B cell (primary cell): Measurements from ENCODE around the gene SPAG6. TPM values are rescaled to one million over a fixed set of nuclear protein-coding genes. Genes with fewer than 3 reads are reported as not detected.

Source experiments
- ATAC-seq: fragments of 200-7000 bp; cut with Tn5 transposase; one replicate; pipeline ENCODE4 v1.10.0; 2021; ENCODE audit warnings: low read depth, mild to moderate bottlenecking, moderate number of reproducible peaks, moderate library complexity
- CTCF ChIA-PET: fragments of 350-600 bp; sonication (Branson Sonifier 250); formaldehyde crosslinking; loops from one replicate; lab custom pipeline; 2021; ENCODE audit warnings: antibody characterized with exemption, inconsistent platforms; lab: Charles Lee
- POLR2A ChIA-PET: fragments of 350-600 bp; sonication (Branson Sonifier 250); formaldehyde crosslinking; loops from one replicate; lab custom pipeline; 2021; ENCODE audit warnings: antibody characterized with exemption; lab: Charles Lee
- DNase-seq: peaks from one replicate; pipeline ENCODE4 v3.0.0; 2013
- H2AFZ ChIP-seq: 2 replicates; pipeline ENCODE4 v1.6.1; 2012; ENCODE audit warnings: mild to moderate bottlenecking, low read depth, low read length; ENCODE audit not compliant: insufficient read depth, poor library complexity, severe bottlenecking
- H3K27ac ChIP-seq, 2 donors: 1 replicate in 1 of 2; 2 replicates in 1 of 2; pipeline ENCODE4 v1.5.1; 2012 to 2013; ENCODE audit warnings: low read length in 2 of 2, mild to moderate bottlenecking in 2 of 2, moderate library complexity in 1 of 2
- H3K27me3 ChIP-seq, 4 experiments: fragments of 200-600 bp in 1 of 4; sonication (generic) in 1 of 4; replicated peaks in 1 of 4; 1 replicate in 2 of 4; 2 replicates in 2 of 4; pipeline versions ENCODE4 v1.6.1 to v1.7.0; 2013 to 2016; ENCODE audit warnings: low read length in 3 of 4, mild to moderate bottlenecking in 2 of 4, mixed read lengths in 1 of 4, moderate library complexity in 1 of 4; ENCODE audit not compliant: insufficient read depth in 4 of 4, control insufficient read depth in 3 of 4; ENCODE audit errors: control extremely low read depth in 1 of 4
- H3K36me3 ChIP-seq, 2 experiments: replicated peaks in 1 of 2; 1 replicate in 1 of 2; 2 replicates in 1 of 2; pipeline versions ENCODE4 v1.6.1 to v1.7.1; 2013; ENCODE audit warnings: low read length in 1 of 2; ENCODE audit not compliant: insufficient read depth in 2 of 2, control insufficient read depth in 1 of 2; ENCODE audit errors: control extremely low read depth in 1 of 2, extremely low read depth in 1 of 2
- H3K4me1 ChIP-seq, 2 donors: fragments of 200-600 bp in 1 of 2; sonication (generic) in 1 of 2; 1 replicate in 1 of 2; 2 replicates in 1 of 2; pipeline versions ENCODE4 v1.5.1 to v1.6.1; 2013 to 2017; ENCODE audit warnings: low read length in 2 of 2; ENCODE audit not compliant: control insufficient read depth in 2 of 2, insufficient read depth in 2 of 2
- H3K4me2 ChIP-seq: replicated peaks from 2 replicates; pipeline ENCODE3; 2012; ENCODE audit warnings: mild to moderate bottlenecking, low read depth, low read length; ENCODE audit not compliant: poor library complexity, severe bottlenecking
- H3K4me3 ChIP-seq, 5 experiments: fragments of 200-600 bp in 1 of 5; sonication (generic) in 1 of 5; 1 replicate in 3 of 5; 2 replicates in 2 of 5; pipeline versions ENCODE4 v1.5.1 to v1.7.0; 2011 to 2016; ENCODE audit warnings: low read length in 4 of 5, mild to moderate bottlenecking in 4 of 5, low read depth in 2 of 5, control low read depth in 1 of 5, moderate library complexity in 1 of 5; ENCODE audit not compliant: insufficient read depth in 1 of 5; ENCODE audit errors: control extremely low read depth in 1 of 5, extremely low read depth in 1 of 5
- H3K79me2 ChIP-seq: fragments of 200-600 bp; sonication (generic); one replicate; pipeline ENCODE4 v1.6.0; 2016; ENCODE audit warnings: low read length; ENCODE audit not compliant: control insufficient read depth, insufficient read depth
- H3K9ac ChIP-seq: fragments of 200-600 bp; sonication (generic); 2 replicates; pipeline ENCODE4 v1.6.1; 2017; ENCODE audit warnings: mild to moderate bottlenecking, low read length, moderate library complexity
- H3K9me3 ChIP-seq, 3 donors: one replicate each; pipeline versions ENCODE4 v1.6.1 to v1.7.1; 2013; ENCODE audit warnings: low read length in 2 of 3; ENCODE audit not compliant: control insufficient read depth in 2 of 3, insufficient read depth in 1 of 3; ENCODE audit errors: control extremely low read depth in 1 of 3
- H4K20me1 ChIP-seq: 2 replicates; pipeline ENCODE4 v1.6.0; 2012; ENCODE audit warnings: mild to moderate bottlenecking, low read length; ENCODE audit not compliant: insufficient read depth, control insufficient read depth, poor library complexity, severe bottlenecking
- H3K27ac Mint-ChIP-seq: one replicate; pipeline ENCODE4 v1.8.0; 2021; ENCODE audit warnings: mixed read lengths
- H3K27me3 Mint-ChIP-seq: one replicate; pipeline ENCODE4 v1.8.0; 2021; ENCODE audit warnings: mixed read lengths
- H3K4me1 Mint-ChIP-seq: one replicate; pipeline ENCODE4 v1.8.0; 2021; ENCODE audit warnings: mixed read lengths
- H3K4me3 Mint-ChIP-seq: one replicate; pipeline ENCODE4 v1.8.0; 2021; ENCODE audit warnings: mixed read lengths
- H3K9me3 Mint-ChIP-seq: one replicate; pipeline ENCODE4 v1.8.0; 2022; ENCODE audit warnings: mixed read lengths; ENCODE audit not compliant: insufficient read depth
- EZH2 ChIP-seq: IDR thresholded peaks from 2 replicates; pipeline ENCODE4 v1.6.1; 2012; ENCODE audit warnings: borderline replicate concordance, low read depth, mild to moderate bottlenecking, moderate library complexity, low read length; ENCODE audit not compliant: insufficient read depth, poor library complexity, severe bottlenecking
- WGBS: methylation state at CpG from one replicate; pipeline ENCODE4 v1.1.5; 2013; ENCODE audit warnings: missing lambda C conversion rate; ENCODE audit not compliant: insufficient coverage; 5-methylcytosine and 5-hydroxymethylcytosine counted together
- intact Hi-C: fragments of 100-400 bp; cut with micrococcal nuclease; formaldehyde crosslinking; loops from one replicate; pipeline ENCODE4 v1.10.0; 2022
- polyA plus RNA-seq: library from polyadenylated mRNA; depleted of rRNA; stranded (reverse); fragments of >200 nt; gene quantifications from 2 replicates; pipeline ENCODE4 v1.2.3, GENCODE V29; 2012
- total RNA-seq, 2 donors: library from RNA; stranded (reverse); fragments of 120-200 nt in 1 of 2; gene quantifications; 1 replicate in 1 of 2; 2 replicates in 1 of 2; pipeline versions ENCODE4 v1.2.3 to v1.2.4, GENCODE V29; 2013 to 2022
- TF ChIP-seq, protein P1 (sequence below): fragments of 200-600 bp; IDR thresholded peaks from one replicate; pipeline ENCODE4 v1.8.0; 2022; ENCODE audit warnings: antibody characterized with exemption, mild to moderate bottlenecking

SPAG6 gene
- total and polyA plus RNA-seq, 2 donors (not counting 1 experiment from before 2014, with no cell fraction given), result not detected

- Histone ChIP-seq H2AFZ (peak overlapping the region; percentile 72), H3K9ac (peak overlapping the region; percentile 71), H3K4me1 (peaks cover 47 to 53% of the 10 kb centered on the region in 2 donors), H3K9me3 (no peaks in the 10 kb centered on the region), H3K4me3 (peak overlapping the region; percentile 35 to 72 (median 62)), H3K79me2 (peaks cover 20% of the 10 kb centered on the region), H3K4me2 (peak overlapping the region; percentile 88), H3K27ac (peak overlapping the region in 1 of 2 donors; percentile 40), H4K20me1 (peaks cover 13% of the 10 kb centered on the region), H3K27me3 (peaks cover 0 to 16% (median 4%) of the 10 kb centered on the region in 4 experiments), H3K36me3 (no peaks in the 10 kb centered on the region)
- Mint-ChIP-seq H3K9me3 (no peaks in the 10 kb centered on the region), H3K4me1 (peaks cover 60% of the 10 kb centered on the region), H3K27me3 (no peaks in the 10 kb centered on the region), H3K27ac (peak overlapping the region; percentile 89), H3K4me3 (peak overlapping the region; percentile 93)
- intact Hi-C loops, result loop anchor here (2.0 to 5.0 kb wide), 2 partner anchors 319 to 1115 kb away; partner anchors contain the start of genes DNAJC1 and OTUD1
- ChIA-PET POLR2A (interaction anchor here (0.5 to 5.0 kb wide), 9 partner anchors 12 to 795 kb away, joined by 3 to 28 read pairs (median 5); no protein-coding TSS in a partner anchor), CTCF (interaction anchor here (1.0 to 1.1 kb wide), 3 partner anchors 18 to 22 kb away, joined by 3 to 4 read pairs (median 4); no protein-coding TSS in a partner anchor)
- DNase-seq (peak; percentile 66), ATAC-seq (peak; percentile 1)
- under 1% methylated on average over 56 of the region's 57 CpGs for WGBS
- TF ChIP-seq, protein P1, sequence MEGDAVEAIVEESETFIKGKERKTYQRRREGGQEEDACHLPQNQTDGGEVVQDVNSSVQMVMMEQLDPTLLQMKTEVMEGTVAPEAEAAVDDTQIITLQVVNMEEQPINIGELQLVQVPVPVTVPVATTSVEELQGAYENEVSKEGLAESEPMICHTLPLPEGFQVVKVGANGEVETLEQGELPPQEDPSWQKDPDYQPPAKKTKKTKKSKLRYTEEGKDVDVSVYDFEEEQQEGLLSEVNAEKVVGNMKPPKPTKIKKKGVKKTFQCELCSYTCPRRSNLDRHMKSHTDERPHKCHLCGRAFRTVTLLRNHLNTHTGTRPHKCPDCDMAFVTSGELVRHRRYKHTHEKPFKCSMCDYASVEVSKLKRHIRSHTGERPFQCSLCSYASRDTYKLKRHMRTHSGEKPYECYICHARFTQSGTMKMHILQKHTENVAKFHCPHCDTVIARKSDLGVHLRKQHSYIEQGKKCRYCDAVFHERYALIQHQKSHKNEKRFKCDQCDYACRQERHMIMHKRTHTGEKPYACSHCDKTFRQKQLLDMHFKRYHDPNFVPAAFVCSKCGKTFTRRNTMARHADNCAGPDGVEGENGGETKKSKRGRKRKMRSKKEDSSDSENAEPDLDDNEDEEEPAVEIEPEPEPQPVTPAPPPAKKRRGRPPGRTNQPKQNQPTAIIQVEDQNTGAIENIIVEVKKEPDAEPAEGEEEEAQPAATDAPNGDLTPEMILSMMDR, result no peak
- TF ChIP-seq EZH2, result peak; percentile 100
These were observed 23.2 kb upstream of the SPAG6 start for GRCh38 chr10:22321924-22322640.
